Hematopoietic multipotent progenitor cell treated with erythropoietin and hydrocortisone succinate and interleukin-3 and kit ligand, for 6 days (in vitro differentiated cells): ENCODE results near the gene TBC1D30.
A peak's percentile ranks its signal among the peaks of the same experiment; 100 is the strongest.

Source experiments
- DNase-seq: peaks from one replicate; pipeline ENCODE4 v3.0.0-alpha.2; 2015

Gene TBC1D30

DNA sequence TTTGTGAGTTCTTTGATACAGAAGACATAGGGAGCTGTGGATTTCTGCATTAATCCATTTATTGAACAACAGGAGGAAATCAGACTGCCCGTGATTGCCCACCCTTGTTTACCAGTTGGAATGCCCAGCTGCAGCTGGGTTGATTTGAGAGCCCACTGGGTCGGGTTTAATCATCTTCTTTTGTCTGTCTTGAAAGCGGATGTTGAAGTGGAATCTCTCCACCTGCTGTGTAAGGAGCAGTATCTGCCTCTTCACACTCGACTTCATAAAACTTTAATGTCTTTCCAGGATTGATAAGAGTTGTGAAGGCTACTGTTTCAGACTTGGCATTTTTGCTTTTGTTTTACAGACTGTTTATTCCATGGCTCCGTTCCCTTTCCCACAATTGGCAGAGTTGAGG is 39.9 kb downstream of the TBC1D30 start:
- no peak for DNase-seq

DNA sequence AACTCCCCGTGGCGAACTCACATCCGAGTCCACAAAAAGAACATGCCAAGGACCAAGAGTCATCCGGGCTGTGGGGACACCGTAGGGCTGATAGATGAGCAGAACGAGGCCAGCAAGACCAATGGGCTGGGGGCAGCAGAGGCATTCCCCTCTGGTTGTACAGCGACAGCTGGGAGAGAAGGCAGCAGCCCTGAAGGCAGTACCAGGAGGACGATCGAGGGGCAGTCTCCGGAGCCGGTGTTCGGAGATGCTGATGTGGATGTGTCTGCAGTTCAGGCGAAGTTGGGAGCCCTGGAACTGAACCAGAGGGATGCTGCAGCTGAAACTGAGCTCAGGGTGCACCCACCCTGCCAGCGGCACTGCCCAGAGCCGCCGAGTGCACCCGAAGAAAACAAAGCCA is 50.7 kb downstream of the TBC1D30 start:
- DNase-seq, result no peak

DNA sequence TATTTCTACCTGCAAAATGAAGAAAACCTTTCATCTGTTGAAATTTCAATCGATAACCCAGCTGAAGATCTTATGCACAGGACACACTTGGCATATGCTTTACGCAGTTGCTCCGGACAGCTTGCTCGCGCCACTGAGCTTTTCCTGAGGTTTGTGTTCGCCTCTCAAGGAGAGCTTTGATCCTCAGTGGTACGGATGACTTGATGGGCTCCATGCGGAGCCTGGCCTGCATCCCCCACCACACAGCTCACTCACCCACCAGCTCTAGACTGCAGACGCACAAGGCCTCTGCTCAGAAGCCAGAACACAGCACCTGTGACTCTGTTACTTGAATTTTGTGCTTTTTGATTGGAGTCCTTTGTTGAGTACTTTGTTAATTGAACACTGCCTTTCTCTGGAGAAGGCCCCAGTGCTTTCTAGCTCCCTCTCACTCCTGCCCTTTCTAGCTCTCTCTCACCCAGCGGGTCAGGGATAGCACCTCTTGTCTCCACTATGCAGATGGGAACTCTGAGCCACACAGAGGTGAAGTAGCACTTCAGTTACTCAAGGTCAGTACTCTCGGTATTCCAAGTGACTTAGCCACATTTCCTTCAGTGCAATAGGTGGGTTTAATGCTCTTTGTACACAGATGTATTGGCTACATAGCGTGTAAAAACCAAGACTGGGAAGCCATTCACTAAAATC is 52.1 kb downstream of the TBC1D30 start:
- DNase-seq, result no peak

DNA sequence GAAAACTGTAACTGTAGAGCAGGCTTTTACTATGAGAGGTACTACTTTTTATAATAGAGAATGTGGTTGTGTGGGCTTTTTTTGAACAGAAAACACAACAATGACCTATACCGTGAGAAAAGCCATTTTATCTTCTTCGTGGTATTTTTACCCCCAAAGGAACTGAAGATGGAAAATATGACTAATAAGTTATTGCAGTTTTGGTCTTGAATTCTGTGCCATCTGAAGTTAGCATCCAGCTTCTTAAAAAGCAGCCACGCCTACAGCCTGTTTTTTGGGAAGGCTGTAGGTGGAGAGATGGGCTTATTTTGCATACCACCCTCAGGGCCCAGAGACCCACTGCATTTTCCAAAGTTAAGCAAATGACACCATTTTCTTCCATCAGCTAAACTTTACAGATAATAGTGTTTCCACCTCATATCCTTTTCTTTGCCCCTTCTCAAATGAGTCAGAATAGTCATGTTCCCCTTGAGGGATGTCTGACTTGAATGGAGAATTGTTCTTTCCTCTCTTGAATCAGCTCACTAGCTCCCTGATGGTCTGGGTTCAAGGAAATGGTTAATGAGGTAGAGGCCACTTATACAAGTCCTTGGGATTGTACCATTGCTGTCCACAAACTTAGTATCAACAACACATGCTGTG is 53.0 kb downstream of the TBC1D30 start:
- DNase-seq, result no peak

DNA sequence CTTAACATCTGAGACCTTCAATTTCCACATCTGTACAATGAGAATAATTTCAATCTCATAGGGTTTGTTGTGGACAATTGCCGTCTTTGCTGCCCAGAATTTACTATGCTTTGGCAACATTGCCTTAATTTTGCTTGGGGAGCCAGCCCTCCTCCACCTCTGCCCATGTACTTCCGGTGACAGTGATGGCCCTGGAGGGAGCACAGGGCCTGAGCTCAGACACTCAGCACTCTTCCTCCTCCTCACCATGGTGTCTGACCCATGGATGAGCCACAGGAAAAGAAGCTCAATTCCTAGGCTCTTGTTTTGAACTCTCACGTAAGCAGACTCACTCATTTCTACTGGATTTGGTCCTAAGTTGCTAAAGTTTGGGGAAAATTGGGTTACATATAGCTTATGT is 58.2 kb downstream of the TBC1D30 start:
- no peak for DNase-seq

DNA sequence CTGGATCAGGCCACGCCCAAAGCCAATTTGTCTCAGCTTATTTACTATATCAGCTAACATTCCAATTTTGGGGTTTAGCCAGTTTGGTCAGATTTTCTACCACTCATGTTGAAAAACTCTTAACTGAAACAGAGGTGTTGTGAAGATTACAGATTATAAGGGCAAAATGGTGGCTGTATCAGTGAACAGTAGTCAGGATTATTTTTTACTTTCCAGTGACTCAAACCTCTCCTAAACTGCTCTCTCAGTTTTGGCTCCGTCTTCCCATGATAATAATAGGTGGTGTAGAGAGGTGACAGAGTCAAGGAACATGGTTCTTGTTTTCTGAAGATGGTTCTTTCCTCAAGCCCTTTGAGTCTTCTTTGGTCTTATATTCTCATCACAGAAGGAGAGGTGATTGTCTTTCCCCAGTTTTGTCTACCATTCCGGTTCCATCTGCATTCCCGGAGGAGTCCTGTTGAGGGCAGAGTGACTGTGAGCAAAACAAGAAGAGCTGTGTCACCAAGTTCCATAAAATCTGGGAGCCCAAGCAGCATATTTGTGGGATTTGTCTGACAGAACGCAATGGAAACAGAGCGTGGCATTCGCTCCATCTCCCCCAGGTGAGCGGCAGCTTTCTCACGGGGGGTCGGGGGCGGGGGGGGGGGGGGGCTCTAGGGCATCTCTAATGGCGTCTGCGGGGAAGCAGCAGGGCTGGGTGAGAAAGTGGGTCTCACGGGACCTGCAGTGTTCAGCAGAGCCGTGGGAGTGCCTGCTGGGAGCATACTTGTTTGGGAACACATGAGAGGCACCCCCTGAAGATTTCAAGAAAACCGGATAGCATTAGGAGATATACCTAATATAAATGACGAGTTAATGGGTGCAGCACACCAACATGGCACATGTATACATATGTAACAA is 59.1 kb downstream of the TBC1D30 start:
- no peak for DNase-seq

DNA sequence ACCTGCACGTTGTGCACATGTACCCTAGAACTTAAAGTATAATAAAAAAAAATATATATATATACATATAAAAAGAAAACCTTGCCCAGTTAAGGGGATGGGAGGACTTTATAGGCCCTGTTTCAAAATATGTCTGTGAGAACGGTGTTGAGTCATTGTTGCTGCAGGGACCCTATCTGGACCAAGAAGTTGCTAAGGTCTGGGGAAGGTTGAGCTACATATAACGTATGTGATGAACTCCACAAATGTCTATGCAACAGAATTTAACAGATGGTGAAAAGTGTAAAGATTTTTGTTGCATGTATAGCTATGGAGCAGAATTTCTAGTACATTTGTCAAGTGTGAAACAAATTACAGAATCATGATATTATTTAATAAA is 59.7 kb downstream of the TBC1D30 start:
- no peak for DNase-seq

DNA sequence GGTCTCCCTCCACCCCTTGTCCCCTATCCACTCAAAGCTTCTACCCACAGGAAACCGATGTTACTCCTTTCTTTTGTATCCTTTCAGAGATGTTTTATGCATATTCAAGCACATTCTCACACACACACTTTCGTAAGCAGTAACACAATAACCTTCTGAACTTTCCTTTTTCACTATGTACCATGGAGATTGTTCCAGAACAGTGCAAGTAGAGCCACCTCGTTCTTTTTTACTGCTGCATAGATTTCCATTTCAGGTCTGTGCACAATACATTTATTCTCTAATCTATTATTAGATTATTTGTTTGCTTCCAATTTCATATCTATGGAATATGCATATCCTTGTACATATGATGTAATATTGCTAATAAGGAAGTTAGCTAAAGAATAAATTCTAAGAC is 60.3 kb downstream of the TBC1D30 start:
- DNase-seq, result no peak

DNA sequence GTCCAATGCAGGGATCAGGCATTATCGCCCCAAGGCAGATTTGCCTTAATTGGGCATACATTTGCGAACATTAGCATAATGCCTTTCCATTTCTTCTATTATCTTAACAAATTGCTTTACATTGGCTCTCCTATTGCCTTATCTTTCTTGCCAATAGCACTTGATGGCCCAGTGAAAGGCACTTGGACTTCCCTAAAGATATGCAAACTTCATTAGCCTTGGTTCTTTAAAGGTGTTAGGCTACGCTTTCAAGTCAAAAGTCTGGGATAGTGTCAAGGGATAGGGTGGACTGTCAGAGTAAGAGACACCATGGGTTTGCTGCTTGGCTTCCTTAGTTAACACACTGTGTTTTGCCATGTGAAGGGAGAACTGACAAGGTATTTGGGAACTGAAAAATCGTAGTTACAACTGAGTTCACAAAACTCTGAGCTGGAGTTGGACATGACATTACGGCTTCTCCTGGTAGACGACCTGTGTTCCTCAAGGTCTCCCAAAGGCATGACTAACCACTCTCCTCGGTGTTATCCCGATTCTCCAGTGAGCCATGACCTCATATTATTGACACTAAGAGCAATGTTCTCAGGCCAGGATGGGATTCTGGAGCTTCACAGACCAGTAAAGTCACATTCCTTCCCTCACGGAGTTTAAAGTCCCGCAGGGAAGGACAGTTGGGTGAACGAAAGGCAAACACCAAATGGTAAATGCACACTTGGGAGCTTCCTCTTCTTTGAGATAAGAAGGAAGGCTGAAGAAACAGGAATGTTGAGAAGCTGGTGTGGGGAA is 65.2 kb downstream of the TBC1D30 start:
- DNase-seq, result no peak

DNA sequence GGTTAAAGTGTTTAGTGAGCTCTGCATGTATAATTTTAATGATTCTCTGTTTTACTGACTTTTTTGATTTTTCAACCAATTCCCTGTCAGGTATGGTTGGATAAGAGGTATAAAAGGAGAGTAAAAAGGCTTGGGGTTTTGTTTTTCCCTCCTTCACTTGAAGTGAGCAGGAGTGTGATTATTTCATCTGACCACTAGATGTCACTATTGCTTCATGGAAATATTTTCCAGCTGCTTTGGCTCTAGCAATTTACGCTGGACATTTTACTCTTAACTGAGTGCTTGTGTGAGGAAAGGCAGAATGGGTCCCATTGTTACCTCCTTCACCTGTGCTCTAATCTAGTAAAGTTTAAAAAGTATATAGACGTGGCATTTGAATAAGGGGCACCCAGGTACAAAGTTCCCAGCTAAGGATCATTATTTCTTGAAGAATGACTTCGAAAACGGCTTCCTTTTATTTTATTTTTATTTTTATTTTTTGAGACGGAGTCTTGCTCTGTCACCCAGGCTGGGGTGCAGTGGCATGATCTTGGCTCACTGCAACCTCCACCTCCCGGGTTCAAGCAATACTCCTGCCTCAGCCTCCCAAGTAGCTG is 66.5 kb downstream of the TBC1D30 start:
- peak; percentile 87 for DNase-seq

DNA sequence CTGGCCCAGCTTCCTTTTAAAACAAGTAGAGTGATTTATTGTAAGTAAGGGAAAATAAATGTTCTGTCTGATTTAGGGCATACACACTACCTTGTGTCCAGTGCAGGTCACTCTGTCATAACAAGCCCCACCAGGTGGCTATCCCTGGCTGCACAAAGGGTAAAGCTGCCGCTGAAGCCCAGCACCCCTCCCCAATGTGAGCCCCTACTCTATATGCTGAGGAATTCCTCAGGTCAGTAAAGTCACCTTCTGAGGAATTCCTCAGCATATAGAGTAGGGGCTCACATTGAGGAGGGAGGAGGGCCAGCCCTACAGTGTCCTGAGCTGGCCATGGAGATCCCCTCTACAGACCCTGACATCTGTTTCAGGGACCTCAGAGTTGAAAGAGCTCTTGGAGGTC is 67.2 kb downstream of the TBC1D30 start:
- no peak for DNase-seq

DNA sequence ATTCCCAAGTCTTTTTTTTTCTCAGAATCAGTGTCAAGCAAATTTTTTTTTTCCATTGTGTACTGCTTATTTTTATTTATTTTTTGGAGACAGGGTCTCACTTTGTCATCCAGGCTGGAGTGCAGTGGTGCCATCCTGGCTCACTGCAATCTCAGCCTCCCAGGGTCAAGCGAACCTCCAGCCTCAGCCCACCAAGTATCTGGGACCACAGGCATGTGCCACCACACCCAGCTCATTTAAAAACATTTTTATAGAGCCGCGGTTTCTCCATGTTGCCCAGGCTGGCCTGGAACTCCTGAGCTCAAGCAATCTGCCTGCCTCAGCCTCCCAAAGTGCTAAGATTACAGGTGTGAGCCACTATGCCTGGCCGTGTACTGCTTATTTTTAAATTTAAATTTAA is 68.1 kb downstream of the TBC1D30 start:
- no peak for DNase-seq

DNA sequence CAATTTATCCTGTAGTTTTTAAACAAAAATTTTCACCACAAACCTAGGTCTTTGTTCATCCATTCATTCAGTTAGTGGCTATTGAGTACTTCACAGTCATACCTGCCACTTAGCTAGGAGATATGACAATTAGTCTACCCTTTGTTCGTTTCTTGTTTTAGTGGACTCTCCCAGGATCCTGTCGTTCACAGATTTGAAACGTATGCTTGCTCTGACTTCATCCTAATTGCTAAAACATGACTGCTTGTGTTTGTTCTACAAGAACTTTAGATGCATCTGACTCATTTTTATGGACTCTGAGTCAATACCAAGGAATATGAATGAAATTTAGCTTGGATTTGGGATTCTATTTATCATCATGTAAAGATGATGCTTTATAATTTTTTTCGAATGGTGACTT is 69.5 kb downstream of the TBC1D30 start:
- DNase-seq, result no peak

DNA sequence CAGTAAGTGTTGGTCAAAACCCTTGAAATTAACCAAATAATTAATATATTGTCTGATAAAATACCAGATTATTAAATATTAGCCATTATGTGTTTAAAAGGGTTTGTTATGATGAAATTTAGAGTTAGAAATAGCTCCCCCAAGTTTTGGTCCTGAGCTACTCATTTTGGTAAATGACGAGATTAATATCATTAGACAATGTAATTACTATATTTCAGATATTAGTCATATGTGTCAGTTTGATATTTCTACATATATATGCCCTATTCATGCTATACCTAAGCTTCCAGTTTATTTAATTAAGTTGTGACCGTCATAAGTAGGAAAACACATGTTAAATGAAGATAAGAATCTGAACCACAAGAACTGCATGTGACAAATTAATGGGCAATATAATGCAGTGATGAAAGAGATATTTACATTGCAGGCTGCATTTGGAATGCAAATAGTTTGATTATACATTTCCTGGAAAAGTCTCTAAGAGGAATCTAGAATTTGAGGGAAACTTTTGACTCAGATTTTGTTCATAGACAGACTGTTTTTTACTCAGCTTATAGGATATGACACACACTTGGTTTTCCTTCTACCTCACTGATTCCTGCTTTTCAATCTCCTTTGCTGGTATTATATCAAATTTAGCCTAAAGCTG is 70.5 kb downstream of the TBC1D30 start:
- no peak for DNase-seq

DNA sequence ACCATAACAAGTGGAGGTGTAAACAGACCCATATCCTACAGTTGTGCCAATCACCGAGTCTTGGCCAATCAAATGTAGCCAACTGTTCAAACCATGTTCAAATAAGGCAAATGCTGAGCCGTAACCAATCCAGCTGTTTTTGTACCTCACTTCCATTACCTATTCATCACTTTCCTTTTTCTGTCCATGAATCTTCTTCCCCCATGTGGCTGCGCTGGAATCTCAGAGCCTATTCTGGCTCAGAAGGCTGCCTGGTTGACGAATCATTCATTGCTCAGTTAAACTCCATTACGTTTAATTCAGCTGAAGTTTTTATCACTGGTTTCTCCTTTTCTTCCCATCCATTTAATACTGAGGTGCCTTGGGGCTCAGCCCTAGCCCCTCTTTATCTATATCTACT is 71.1 kb downstream of the TBC1D30 start:
- no peak for DNase-seq

DNA sequence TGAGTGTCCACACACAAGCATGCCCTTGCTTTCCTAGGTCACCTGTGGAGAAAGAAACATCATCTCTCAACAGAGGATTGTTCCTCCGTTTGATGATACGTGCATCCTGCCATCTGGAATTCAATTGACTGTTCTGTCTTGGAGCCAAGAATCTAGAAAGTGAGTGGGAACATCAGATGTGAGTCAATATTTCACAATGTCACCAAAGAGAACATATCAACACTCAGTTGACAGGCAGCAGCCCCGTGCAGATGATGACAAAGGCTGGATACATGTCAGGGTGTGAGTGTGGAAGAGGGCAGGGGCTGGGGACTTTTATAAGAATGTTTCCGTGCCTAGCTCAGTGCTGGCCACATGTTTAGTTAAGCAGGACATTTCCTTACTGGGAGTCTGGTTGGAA is 76.1 kb downstream of the TBC1D30 start:
- no peak for DNase-seq

DNA sequence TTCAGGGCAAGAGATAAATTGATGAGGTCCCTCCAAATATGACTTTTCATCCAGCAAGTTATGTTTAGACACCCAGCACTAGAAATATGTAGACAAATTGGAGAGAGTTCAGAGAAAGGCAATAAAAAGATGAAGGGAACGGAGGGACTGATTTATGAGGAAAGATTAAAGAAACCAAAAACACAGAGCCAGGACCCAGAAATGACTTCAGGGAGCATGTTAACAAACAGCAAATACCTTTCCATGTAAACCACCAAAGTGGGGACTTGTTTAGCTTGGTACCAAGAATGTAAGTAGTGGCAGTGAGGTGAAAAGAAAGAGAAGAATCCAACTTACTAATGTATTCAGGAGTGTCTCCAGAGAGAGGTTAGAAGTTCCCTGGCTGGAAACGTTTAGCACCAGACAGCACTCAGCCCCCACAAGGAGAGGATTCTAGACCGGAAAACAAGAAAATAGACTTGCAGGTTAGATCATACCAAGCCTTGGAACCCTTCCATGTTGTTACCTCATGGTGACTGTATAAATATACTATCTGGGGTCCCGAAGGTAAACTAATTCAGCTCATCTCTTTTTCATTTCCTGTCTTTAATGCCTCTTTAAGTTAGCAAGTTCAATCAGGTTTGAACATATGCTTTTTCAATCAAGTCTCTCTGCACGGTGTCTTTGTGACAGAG is 79.2 kb downstream of the TBC1D30 start:
- DNase-seq, result no peak

DNA sequence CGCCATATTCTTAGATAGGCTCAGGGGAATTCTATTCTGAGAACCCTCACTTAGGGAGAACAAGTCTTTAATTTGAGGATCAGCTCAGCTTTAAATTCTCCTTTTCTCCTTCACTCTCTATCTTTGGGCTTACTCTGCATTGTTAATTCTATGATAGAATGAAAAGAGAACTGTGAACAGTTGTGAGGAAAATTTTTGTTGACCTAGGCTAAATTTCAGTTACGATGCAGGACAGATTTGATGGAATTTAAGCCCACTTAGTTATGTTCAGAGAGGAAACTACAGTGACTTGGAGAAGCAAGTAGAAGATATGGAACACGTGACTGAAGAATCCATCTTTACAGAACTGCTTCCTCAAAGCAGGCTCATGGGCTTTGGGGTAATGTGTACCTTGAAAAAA is 82.7 kb downstream of the TBC1D30 start:
- no peak for DNase-seq

DNA sequence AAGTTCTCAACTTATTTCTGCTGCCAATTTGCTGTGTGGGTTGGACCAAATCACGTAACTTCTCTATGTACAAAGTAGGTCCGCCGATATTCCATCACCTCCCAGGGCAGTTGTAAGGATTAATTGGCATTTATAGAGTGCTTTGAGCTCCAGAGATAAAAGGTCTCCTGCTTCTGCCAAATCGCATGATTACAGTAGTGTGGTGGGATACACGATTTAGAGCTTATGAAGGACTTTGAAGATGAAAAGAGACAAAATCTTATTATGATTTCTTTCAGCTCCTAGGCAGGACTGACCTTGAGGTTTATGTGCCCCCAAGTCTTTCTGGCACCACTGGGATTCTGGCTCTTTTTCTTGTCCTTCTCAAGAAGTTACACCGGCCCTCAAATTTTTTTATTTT is 84.7 kb downstream of the TBC1D30 start:
- DNase-seq, result no peak

DNA sequence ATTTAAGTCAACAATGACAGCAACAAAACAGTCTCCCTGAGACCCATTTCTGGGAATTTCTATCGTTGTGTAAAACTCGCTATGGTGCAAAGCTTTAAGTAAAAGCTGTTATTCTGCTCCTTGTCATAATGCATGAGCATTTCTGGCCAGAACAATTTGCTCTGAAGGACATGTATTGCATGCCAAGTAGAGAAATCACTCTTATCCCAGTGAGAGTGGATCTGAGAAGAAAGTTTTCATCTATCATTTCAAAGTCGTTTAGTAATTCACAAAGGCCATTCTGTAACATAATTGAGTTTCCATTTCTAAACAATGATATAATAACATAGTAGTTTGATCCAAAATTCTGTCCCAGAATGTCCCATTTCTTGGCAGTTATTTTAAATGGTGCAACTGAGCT is 86.6 kb downstream of the TBC1D30 start:
- DNase-seq, result no peak

DNA sequence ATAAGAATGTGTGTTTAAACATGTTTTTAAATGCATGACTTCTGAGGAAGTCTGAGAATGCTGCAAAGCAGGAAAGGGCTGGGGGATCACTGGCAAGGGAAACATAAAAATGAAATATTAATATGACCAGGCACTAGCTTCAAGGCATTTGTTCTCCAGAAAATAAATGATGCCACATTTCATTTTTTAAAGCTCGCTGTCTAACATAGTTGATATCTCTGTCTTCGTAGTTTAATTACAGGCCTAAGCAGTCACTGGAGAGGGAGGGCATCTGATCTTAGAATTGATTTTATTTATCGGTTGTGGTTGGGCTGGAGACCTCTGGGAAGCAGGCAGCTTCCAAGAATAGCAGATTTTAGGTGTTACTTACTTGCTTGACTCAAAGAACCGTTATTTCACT is 87.5 kb downstream of the TBC1D30 start:
- no peak for DNase-seq
